Muscle layer of duodenum (tissue), 2 donors: ENCODE data around the gene NAA10.

Experiments used
- H3K27ac ChIP-seq: one replicate; pipeline ENCODE4 v1.7.0; 2013; ENCODE audit warnings: mild to moderate bottlenecking, low read length
- H3K27me3 ChIP-seq: one replicate; pipeline ENCODE4 v1.7.0; 2013; ENCODE audit warnings: low read depth, mild to moderate bottlenecking, control low read depth, low read length
- H3K36me3 ChIP-seq, 2 donors: one replicate each; pipeline ENCODE4 v1.7.0; 2013; ENCODE audit warnings: low read length in 2 of 2, control low read depth in 1 of 2, mild to moderate bottlenecking in 1 of 2; ENCODE audit not compliant: insufficient read depth in 2 of 2, control insufficient read depth in 1 of 2
- H3K4me1 ChIP-seq, 2 donors: one replicate each; pipeline ENCODE4 v1.7.0; 2013; ENCODE audit warnings: low read length in 2 of 2, mild to moderate bottlenecking in 2 of 2, control low read depth in 1 of 2, moderate library complexity in 1 of 2; ENCODE audit not compliant: insufficient read depth in 2 of 2, control insufficient read depth in 1 of 2
- H3K4me3 ChIP-seq, 2 donors: one replicate each; pipeline ENCODE4 v1.7.0; 2013; ENCODE audit warnings: low read length in 2 of 2, low read depth in 1 of 2, mild to moderate bottlenecking in 1 of 2
- H3K9me3 ChIP-seq, 2 donors: one replicate each; pipeline ENCODE4 v1.7.0; 2013; ENCODE audit warnings: low read length in 2 of 2, control low read depth in 1 of 2, mild to moderate bottlenecking in 1 of 2; ENCODE audit not compliant: control insufficient read depth in 1 of 2
- donor health status: healthy.

The NAA10 gene

GRCh38 chrX:153954558-153955227, 19.9 kb upstream of the NAA10 start:
- Histone ChIP-seq H3K4me3 (no peak overlapping the region), H3K4me1 (peaks cover 0 to 18% of the 10 kb centered on the region in 2 donors), H3K27ac (no peak overlapping the region), H3K27me3 (no peaks in the 10 kb centered on the region), H3K9me3 (no peaks in the 10 kb centered on the region), H3K36me3 (peaks cover 10 to 60% of the 10 kb centered on the region in 2 donors)

DNA sequence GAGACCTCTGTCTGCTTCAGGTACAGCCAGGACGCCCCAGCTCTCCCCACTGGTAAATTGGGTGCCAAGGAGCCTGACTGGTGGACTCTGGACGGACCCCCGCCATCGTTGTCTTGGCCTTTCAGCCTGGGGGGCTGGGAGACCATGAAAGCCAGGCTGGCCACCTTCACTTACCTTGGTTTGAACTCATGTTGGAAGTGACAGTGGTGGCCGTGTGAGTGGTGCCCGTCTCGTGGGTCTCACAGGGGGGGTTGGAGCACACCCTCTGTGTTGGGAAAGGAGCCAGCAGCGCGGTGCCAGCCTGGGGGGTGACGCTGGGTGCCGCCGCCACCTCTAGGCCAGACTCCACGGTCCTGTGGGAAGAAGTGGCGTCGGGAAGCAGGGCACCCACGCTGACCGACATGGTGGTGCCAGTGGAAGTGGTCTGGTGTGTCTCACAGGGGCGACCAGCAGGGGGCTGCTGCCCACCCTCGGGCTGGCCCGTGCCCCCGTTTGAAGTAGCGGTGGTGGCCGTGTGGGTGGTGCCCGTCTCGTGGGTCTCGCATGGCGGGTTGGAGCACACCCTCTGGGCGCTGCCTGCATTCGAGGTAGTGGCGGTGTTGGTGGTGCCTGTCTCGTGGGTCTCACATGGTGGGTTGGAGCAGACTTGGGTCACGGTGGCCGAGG, 19.2 kb upstream of the NAA10 start:
- peaks cover 0 to 22% of the 10 kb centered on the region in 2 donors for H3K4me1 ChIP-seq
- no peak overlapping the region for H3K27ac ChIP-seq
- H3K27me3 ChIP-seq = no peaks in the 10 kb centered on the region
- no peaks in the 10 kb centered on the region for H3K9me3 ChIP-seq
- peak overlapping the region in 1 of 2 donors; percentile 14 for H3K4me3 ChIP-seq
- H3K36me3 ChIP-seq = peaks cover 8 to 56% of the 10 kb centered on the region in 2 donors

- Histone ChIP-seq H3K4me1 (peaks cover 0 to 27% of the 10 kb centered on the region in 2 donors), H3K4me3 (peak overlapping the region in 1 of 2 donors; percentile 14), H3K27ac (peak overlapping the region; percentile 73), H3K36me3 (peaks cover 5 to 50% of the 10 kb centered on the region in 2 donors), H3K27me3 (no peaks in the 10 kb centered on the region), H3K9me3 (no peaks in the 10 kb centered on the region)
Measured at GRCh38 chrX:153953342-153953830, 18.5 kb upstream of the NAA10 start.

GRCh38 chrX:153952373-153953026, 17.7 kb upstream of the NAA10 start:
- no peaks in the 10 kb centered on the region for H3K9me3 ChIP-seq
- peaks cover 0 to 42% of the 10 kb centered on the region in 2 donors for H3K36me3 ChIP-seq
- peak overlapping the region; percentile 73 for H3K27ac ChIP-seq
- no peak overlapping the region for H3K4me3 ChIP-seq
- H3K27me3 ChIP-seq = no peaks in the 10 kb centered on the region
- peaks cover 0 to 36% of the 10 kb centered on the region in 2 donors for H3K4me1 ChIP-seq

DNA sequence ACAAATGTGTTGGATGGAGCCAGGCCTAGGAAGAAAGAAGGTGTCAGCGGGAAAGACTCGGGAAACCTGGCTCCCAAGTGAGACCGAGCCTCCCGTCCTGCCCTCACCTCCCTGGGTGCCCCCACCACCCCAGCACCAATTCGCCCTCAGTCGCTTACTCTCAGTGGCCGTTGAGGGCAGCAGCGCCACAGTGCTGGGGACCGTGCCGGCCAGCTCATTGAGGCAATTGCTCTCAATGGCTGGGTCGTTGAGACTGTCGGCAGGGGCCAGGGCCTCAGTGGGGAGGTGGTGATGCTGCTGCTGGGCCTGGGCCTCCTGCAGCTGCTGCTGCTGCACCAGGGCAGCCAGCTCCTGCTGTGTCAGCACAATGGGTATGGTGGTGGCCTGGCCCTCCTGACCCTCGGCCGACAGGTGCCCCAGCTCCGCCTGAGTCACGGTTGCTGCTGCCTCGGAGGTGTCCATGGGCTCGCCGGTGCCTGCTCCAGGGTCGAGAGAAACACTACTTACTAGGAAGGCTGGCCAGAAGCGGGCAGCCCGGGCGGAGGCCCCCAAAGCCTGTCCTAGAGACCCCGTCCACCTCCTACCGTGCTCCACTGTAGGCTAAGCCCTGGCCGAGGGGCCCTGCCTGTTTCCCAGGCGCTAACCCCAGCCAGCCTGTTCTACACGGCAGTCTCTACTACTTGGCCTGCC, 17.0 kb upstream of the NAA10 start:
- Histone ChIP-seq H3K36me3 (peaks cover 0 to 35% of the 10 kb centered on the region in 2 donors), H3K4me3 (no peak overlapping the region), H3K27ac (no peak overlapping the region), H3K27me3 (no peaks in the 10 kb centered on the region), H3K9me3 (no peaks in the 10 kb centered on the region), H3K4me1 (peaks cover 0 to 42% of the 10 kb centered on the region in 2 donors)

DNA sequence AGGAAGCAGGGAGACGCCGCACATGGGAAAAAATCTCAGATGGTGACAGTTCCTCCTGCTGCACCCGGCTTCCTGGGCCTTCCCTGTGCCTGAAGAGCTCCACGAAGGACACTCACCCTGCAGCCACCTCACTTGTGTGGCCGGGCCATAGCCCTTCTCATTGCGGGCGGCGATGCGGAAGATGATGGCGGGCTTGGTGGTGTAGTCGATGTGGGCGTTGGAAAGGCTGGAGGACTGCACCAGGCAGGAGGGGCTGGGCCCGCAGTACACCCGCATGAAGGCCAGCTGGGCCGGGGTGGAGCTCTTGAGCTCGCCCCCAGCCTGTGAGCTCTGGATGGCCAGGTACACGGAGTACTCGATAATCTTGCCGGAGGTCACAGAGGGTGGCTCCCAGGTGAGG, 15.3 kb upstream of the NAA10 start:
- H3K27ac ChIP-seq = no peak overlapping the region

GRCh38 chrX:153948847-153949805, 14.3 kb upstream of the NAA10 start:
- Histone ChIP-seq H3K4me1 (peaks cover 0 to 47% of the 10 kb centered on the region in 2 donors), H3K27ac (no peak overlapping the region), H3K4me3 (no peak overlapping the region), H3K27me3 (no peaks in the 10 kb centered on the region), H3K36me3 (peaks cover 0 to 15% of the 10 kb centered on the region in 2 donors), H3K9me3 (no peaks in the 10 kb centered on the region)

More for the DNA sequence above, 15.3 kb upstream of the NAA10 start:
- peaks cover 0 to 45% of the 10 kb centered on the region in 2 donors for H3K4me1 ChIP-seq
- H3K27me3 ChIP-seq = no peaks in the 10 kb centered on the region
- no peaks in the 10 kb centered on the region for H3K9me3 ChIP-seq
- peaks cover 0 to 25% of the 10 kb centered on the region in 2 donors for H3K36me3 ChIP-seq
- H3K4me3 ChIP-seq = no peak overlapping the region

- no peak overlapping the region for H3K4me3 ChIP-seq
- no peaks in the 10 kb centered on the region for H3K9me3 ChIP-seq
- no peak overlapping the region for H3K27ac ChIP-seq
- H3K4me1 ChIP-seq = peaks cover 0 to 54% of the 10 kb centered on the region in 2 donors
- H3K36me3 ChIP-seq = peaks cover 0 to 13% of the 10 kb centered on the region in 2 donors
- no peaks in the 10 kb centered on the region for H3K27me3 ChIP-seq
Measured at GRCh38 chrX:153948002-153948466, 13.2 kb upstream of the NAA10 start.

DNA sequence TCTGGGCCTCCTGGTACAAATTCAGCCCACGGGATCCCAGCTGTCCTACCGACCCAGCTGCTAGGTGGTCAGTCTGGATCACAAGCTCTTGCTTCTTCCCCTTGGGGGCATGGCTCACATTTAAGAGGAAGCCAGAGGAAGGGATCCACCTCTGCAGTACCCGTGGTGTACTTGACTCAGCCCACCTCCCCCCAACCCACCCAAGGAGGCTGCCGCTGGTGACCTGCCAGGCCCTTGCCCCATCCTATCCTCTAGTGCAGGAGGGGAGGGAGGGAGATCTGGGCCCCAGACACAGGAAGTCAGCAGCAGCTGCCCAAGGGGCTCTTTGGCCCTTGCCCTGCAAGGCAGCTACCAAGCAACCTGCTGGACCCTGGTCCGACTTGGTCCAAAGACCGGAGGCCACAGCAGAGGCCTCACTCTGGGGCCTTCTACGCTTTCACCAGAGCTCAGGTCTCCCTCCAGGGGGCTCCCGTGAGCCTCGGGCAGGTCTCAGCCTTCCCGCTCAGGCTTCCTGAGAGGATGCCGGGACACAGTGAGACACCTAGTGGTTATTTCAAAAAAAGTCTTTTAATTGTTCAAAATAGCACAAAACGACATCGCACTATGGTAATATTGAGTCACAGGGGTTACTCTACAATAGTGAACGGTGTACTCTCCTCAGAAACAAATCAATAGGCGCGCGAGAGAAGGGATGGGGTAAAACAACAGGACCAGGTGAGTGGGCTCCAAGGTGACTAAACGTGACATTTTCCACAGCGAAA, 12.4 kb upstream of the NAA10 start:
- Histone ChIP-seq H3K27me3 (no peaks in the 10 kb centered on the region), H3K36me3 (peaks cover 0 to 11% of the 10 kb centered on the region in 2 donors), H3K27ac (no peak overlapping the region), H3K4me3 (no peak overlapping the region), H3K9me3 (no peaks in the 10 kb centered on the region), H3K4me1 (peaks cover 0 to 46% of the 10 kb centered on the region in 2 donors)
